GM12891 (cell line): ENCODE measurements around the gene PCDHA1.

Source experiments
- POLR2A ChIP-seq: IDR thresholded peaks from 2 replicates; pipeline ENCODE4 v1.6.1; 2011; ENCODE audit warnings: low read depth, low read length, control low read depth
- SPI1 ChIP-seq: IDR thresholded peaks from 2 replicates; pipeline ENCODE4 v1.6.1; 2011; ENCODE audit warnings: low read depth, low read length, control low read depth

GRCh38 chr5:141040093-141040770 lies 254.3 kb downstream of the PCDHA1 start:
- TF ChIP-seq SPI1 (no peak), POLR2A (no peak)
